Fibroblast of lung (primary cell): ENCODE results near the gene TWIST2. TPM values are rescaled to one million over a fixed set of nuclear protein-coding genes. Genes with fewer than 3 reads are reported as not detected.

Experiments
- DNase-seq, 2 donors: peaks; one replicate each; pipeline versions ENCODE4 v3.0.0 to v3.0.0-alpha.2; 2010; ENCODE audit warnings: low read depth in 2 of 2
- H2AFZ ChIP-seq: 2 replicates; pipeline ENCODE4 v1.5.1; 2012; ENCODE audit warnings: low read length, control low read depth, inconsistent platforms
- H3K27ac ChIP-seq: 2 replicates; pipeline ENCODE4 v1.5.1; 2011; ENCODE audit warnings: low read length, control low read depth; ENCODE audit not compliant: insufficient read depth
- H3K27me3 ChIP-seq: 2 replicates; pipeline ENCODE4 v1.5.1; 2011; ENCODE audit warnings: mild to moderate bottlenecking, low read length; ENCODE audit not compliant: control insufficient read depth, insufficient read depth
- H3K36me3 ChIP-seq: 2 replicates; pipeline ENCODE4 v1.5.1; 2011; ENCODE audit warnings: low read length; ENCODE audit not compliant: control insufficient read depth, insufficient read depth
- H3K4me1 ChIP-seq: 2 replicates; pipeline ENCODE4 v1.5.1; 2011; ENCODE audit warnings: low read length; ENCODE audit not compliant: control insufficient read depth, insufficient read depth; ENCODE audit errors: extremely low read depth
- H3K4me2 ChIP-seq: 2 replicates; pipeline ENCODE4 v1.5.1; 2011; ENCODE audit warnings: low read length, control low read depth; ENCODE audit not compliant: insufficient read depth; ENCODE audit errors: extremely low read depth
- H3K4me3 ChIP-seq, 4 experiments: fragments of 200-600 bp in 1 of 4; sonication (generic) in 1 of 4; replicated peaks in 1 of 4; 2 replicates each; pipeline ENCODE4 v1.5.1; 2011 to 2016; ENCODE audit warnings: low read length in 4 of 4, low read depth in 3 of 4, mild to moderate bottlenecking in 3 of 4, control low read depth in 2 of 4, inconsistent platforms in 1 of 4, mixed read lengths in 1 of 4; ENCODE audit not compliant: insufficient read depth in 1 of 4; ENCODE audit errors: control extremely low read depth in 1 of 4
- H3K79me2 ChIP-seq: 2 replicates; pipeline ENCODE4 v1.5.1; 2012; ENCODE audit warnings: mild to moderate bottlenecking, low read length, inconsistent platforms; ENCODE audit not compliant: control insufficient read depth, insufficient read depth
- H3K9ac ChIP-seq: 2 replicates; pipeline ENCODE4 v1.5.1; 2011; ENCODE audit warnings: mild to moderate bottlenecking, low read length, control low read depth; ENCODE audit not compliant: insufficient read depth
- H3K9me3 ChIP-seq: 2 replicates; pipeline ENCODE4 v1.5.1; 2012; ENCODE audit warnings: low read depth, low read length; ENCODE audit not compliant: control insufficient read depth, insufficient read depth
- H4K20me1 ChIP-seq: 2 replicates; pipeline ENCODE4 v1.5.1; 2011; ENCODE audit warnings: low read length; ENCODE audit not compliant: control insufficient read depth, insufficient read depth; ENCODE audit errors: extremely low read depth
- CTCF ChIP-seq, 2 donors: IDR thresholded peaks in 1 of 2; conservative IDR thresholded peaks in 1 of 2; 1 replicate in 1 of 2; 2 replicates in 1 of 2; pipeline ENCODE4 v1.5.1; 2011 to 2012; ENCODE audit warnings: low read length in 2 of 2, control low read depth in 1 of 2, inconsistent platforms in 1 of 2, low read depth in 1 of 2, mild to moderate bottlenecking in 1 of 2
- EZH2 ChIP-seq: IDR thresholded peaks from 2 replicates; pipeline ENCODE4 v1.5.1; 2012; ENCODE audit warnings: low read length, control low read depth, mild to moderate bottlenecking; ENCODE audit errors: missing control alignments
- polyA plus RNA-seq, 2 donors: library from polyadenylated mRNA; depleted of rRNA in 1 of 2; stranded (reverse) in 1 of 2; unstranded in 1 of 2; fragments of >200 nt; gene quantifications; 2 replicates each; pipeline ENCODE4 v1.2.1, GENCODE V29; 2011 to 2012; ENCODE audit warnings: missing spikeins in 1 of 2
- total RNA-seq: library from RNA; depleted of rRNA; stranded (reverse); fragments of >200 nt; gene quantifications from 2 replicates; pipeline ENCODE4 v1.2.1, GENCODE V29; 2014

Gene TWIST2
- total and polyA plus RNA-seq, 2 donors (not counting 1 experiment from before 2014, with no cell fraction given) = 85.2 to 118 TPM

GRCh38 chr2:238848691-238848975 lies 748 bp downstream of the TWIST2 start:
- Histone ChIP-seq H2AFZ (peak overlapping the region; percentile 47), H3K27me3 (no peaks in the 10 kb centered on the region), H3K4me1 (peaks cover 2% of the 10 kb centered on the region), H3K9me3 (no peaks in the 10 kb centered on the region), H3K27ac (peak overlapping the region; percentile 91), H3K4me3 (peak overlapping the region; percentile 45 to 99 (median 95)), H3K4me2 (no peak overlapping the region), H3K9ac (peak overlapping the region; percentile 86), H3K36me3 (no peaks in the 10 kb centered on the region), H4K20me1 (no peaks in the 10 kb centered on the region), H3K79me2 (peaks cover 69% of the 10 kb centered on the region)
- no peak for TF ChIP-seq EZH2
- DNase-seq = no peak

GRCh38 chr2:238848976-238849853 lies 1.3 kb downstream of the TWIST2 start:
- peak overlapping the region; percentile 6 for H3K4me2 ChIP-seq
- peaks cover 2% of the 10 kb centered on the region for H3K4me1 ChIP-seq
- no peaks in the 10 kb centered on the region for H3K36me3 ChIP-seq
- H3K27ac ChIP-seq = peak overlapping the region; percentile 91
- no peaks in the 10 kb centered on the region for H4K20me1 ChIP-seq
- peak; percentile 45 to 52 for DNase-seq
- H3K4me3 ChIP-seq = peak overlapping the region; percentile 45 to 99 (median 95)
- H3K9me3 ChIP-seq = no peaks in the 10 kb centered on the region
- no peaks in the 10 kb centered on the region for H3K27me3 ChIP-seq
- peaks cover 75% of the 10 kb centered on the region for H3K79me2 ChIP-seq
- no peak overlapping the region for H2AFZ ChIP-seq
- H3K9ac ChIP-seq = peak overlapping the region; percentile 86
- TF ChIP-seq EZH2 (no peak), CTCF (conservative IDR thresholded peaks at IDR 0.05 in 1 of 2, IDR thresholded peaks at IDR 0.05 in 1 of 2; ENCODE audit: low read depth in 1 of 2, low read length in 2 of 2) (no peak)

- peak in 1 of 2 donors; percentile 87 for DNase-seq
- peak overlapping the region; percentile 91 for H3K27ac ChIP-seq
- peak overlapping the region; percentile 86 for H3K9ac ChIP-seq
- H3K4me2 ChIP-seq = peak overlapping the region; percentile 67
- H3K4me3 ChIP-seq = peak overlapping the region; percentile 45 to 99 (median 95)
- H3K4me1 ChIP-seq = peaks cover 4% of the 10 kb centered on the region
- H2AFZ ChIP-seq = no peak overlapping the region
- peaks cover 84% of the 10 kb centered on the region for H3K79me2 ChIP-seq
- H3K9me3 ChIP-seq = no peaks in the 10 kb centered on the region
- no peaks in the 10 kb centered on the region for H4K20me1 ChIP-seq
- TF ChIP-seq CTCF (conservative IDR thresholded peaks at IDR 0.05 in 1 of 2, IDR thresholded peaks at IDR 0.05 in 1 of 2; ENCODE audit: low read depth in 1 of 2, low read length in 2 of 2) = no peak
- TF ChIP-seq EZH2 = no peak
- H3K27me3 ChIP-seq = no peaks in the 10 kb centered on the region
- peaks cover 3% of the 10 kb centered on the region for H3K36me3 ChIP-seq
Measured at GRCh38 chr2:238850091-238850490, 2.2 kb downstream of the TWIST2 start.
